ENCODE results near the gene GTF3C1. TPM values are rescaled to one million over a fixed set of nuclear protein-coding genes. Genes with fewer than 3 reads are reported as not detected.
A peak's percentile ranks its signal among the peaks of the same experiment; 100 is the strongest.
"Not testable (repeated sequence)": the region's sequence is repeated elsewhere in the genome, so short reads cannot be mapped to it uniquely, and the experiment has no call there.

GTF3C1 gene
- total and polyA plus RNA-seq, 10 donors, result 28.8 to 68.6 (median 57.1) TPM

DNA sequence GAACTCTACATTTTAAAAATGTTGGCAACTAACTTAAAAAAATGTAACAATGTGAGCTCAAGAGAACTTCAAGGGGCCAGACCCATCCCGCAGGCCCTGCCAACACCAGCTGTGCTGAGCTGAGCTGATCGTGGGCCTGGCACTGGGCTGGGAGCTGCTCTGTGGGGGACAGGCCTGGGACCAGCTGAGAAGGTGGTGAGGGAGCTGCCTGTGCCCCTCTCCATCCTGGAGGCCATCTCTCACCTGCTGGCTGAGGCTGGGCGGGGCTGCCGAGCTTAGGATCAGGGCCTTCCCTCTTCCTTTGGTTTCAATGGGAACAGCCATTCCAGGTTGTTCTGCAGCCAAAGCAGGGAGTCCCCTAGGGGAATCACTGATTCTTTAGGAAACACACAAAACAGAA is 89.5 kb downstream of the GTF3C1 start:
- TF ChIP-seq POLR2A (IDR thresholded peaks at IDR 0.05), result no peak
- no peak for TF ChIP-seq POLR2AphosphoS5 (IDR thresholded peaks at IDR 0.05)
- TF ChIP-seq, protein P1, sequence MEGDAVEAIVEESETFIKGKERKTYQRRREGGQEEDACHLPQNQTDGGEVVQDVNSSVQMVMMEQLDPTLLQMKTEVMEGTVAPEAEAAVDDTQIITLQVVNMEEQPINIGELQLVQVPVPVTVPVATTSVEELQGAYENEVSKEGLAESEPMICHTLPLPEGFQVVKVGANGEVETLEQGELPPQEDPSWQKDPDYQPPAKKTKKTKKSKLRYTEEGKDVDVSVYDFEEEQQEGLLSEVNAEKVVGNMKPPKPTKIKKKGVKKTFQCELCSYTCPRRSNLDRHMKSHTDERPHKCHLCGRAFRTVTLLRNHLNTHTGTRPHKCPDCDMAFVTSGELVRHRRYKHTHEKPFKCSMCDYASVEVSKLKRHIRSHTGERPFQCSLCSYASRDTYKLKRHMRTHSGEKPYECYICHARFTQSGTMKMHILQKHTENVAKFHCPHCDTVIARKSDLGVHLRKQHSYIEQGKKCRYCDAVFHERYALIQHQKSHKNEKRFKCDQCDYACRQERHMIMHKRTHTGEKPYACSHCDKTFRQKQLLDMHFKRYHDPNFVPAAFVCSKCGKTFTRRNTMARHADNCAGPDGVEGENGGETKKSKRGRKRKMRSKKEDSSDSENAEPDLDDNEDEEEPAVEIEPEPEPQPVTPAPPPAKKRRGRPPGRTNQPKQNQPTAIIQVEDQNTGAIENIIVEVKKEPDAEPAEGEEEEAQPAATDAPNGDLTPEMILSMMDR (IDR thresholded peaks at IDR 0.05 in 8 of 11, conservative IDR thresholded peaks at IDR 0.05 in 3 of 11), result no peak
- H3K9me3 ChIP-seq, result no peaks in the 10 kb centered on the region
- WGBS, 5 donors, result 79 to 88% (median 85%) methylated on average over 4 of the region's 4 CpGs
- no peak overlapping the region for H3K4me3 ChIP-seq
- peaks cover 7 to 65% (median 35%) of the 10 kb centered on the region in 6 donors for H3K4me1 ChIP-seq
- peak; percentile 70 for DNase-seq
- no peaks in the 10 kb centered on the region for H3K27me3 ChIP-seq (replicated peaks in 1 of 7)
- H3K27ac ChIP-seq, result peak overlapping the region in 1 of 8 donors; percentile 42
- peaks cover 0 to 64% (median 53%) of the 10 kb centered on the region in 6 donors for H3K36me3 ChIP-seq
- intact Hi-C loops (cut with DNase I; ENCODE audit: low total_unique reads), result no loop called here

DNA sequence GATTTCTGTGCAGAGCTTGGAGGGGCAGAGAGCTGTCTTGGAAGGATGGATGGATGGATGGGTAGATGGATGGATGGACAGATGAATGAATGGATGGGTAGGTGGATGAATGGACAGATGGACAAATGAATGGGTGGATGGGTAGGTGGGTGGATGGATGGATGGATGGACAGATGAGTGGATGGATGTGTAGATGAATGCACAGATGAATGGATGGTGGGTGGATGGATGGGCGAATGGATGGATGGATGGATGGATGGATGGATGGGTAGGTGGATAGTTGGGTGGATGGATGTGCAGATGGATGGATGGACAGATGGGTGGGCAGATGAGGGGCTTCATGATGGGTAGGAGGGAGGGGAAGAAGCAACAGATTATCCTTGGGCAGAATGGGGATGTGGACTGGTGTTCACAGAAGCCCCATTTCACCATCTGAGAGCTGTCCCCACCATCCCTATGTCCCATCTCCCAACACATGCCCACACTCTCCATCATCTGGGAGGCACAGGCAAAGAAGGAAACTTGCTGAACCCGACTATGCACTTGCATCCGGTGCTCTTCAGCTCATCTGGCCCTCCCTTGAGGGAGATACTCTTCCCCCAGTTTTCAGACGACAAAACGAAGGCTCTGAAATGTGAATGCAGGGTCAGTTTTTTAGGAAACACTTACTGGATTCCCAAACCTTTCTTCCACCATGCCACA is 90.6 kb downstream of the GTF3C1 start:
- H3K27me3 ChIP-seq (replicated peaks in 1 of 7), result no peaks in the 10 kb centered on the region
- intact Hi-C loops (cut with DNase I; ENCODE audit: low total_unique reads), result loop anchor here (5.0 to 10.0 kb wide), 3 partner anchors 84 to 302 kb away; no protein-coding TSS in a partner anchor
- WGBS, 5 donors, result 88 to 97% (median 92%) methylated on average over 5 of the region's 5 CpGs
- H3K4me3 ChIP-seq, result no peak overlapping the region
- H3K27ac ChIP-seq, result no peak overlapping the region
- peaks cover 0 to 54% (median 42%) of the 10 kb centered on the region in 6 donors for H3K36me3 ChIP-seq
- no peaks in the 10 kb centered on the region for H3K9me3 ChIP-seq
- TF ChIP-seq POLR2AphosphoS5 (IDR thresholded peaks at IDR 0.05) (no peak), POLR2A (IDR thresholded peaks at IDR 0.05) (no peak)
- TF ChIP-seq, protein P1 (IDR thresholded peaks at IDR 0.05 in 8 of 11, conservative IDR thresholded peaks at IDR 0.05 in 3 of 11), result no peak
- peaks cover 7 to 60% (median 36%) of the 10 kb centered on the region in 6 donors for H3K4me1 ChIP-seq
- DNase-seq, result no peak

DNA sequence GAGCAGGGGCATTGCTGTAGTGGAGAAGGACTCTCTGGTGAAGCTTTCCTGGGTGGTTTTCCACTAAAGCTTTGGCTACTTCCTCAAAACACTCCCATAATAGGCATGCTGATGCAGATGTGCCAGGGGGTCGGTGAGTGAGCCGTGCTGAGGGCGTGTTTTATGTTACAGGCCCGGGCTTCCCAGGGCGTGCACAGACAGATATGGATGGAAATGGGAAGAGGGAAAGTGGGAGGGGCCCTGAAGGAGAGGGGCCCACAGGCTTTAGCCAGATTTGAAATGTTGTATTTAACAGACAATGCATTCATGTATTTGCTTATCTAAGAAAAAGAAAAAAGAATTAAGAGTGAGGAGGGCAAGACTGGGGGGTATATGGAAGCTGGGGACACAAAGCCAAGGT is 91.5 kb downstream of the GTF3C1 start:
- Histone ChIP-seq H3K36me3 (peaks cover 0 to 45% (median 34%) of the 10 kb centered on the region in 6 donors), H3K27me3 (replicated peaks in 1 of 7) (no peaks in the 10 kb centered on the region), H3K9me3 (peaks cover 0 to 5% (median 0%) of the 10 kb centered on the region in 8 donors), H3K27ac (no peak overlapping the region), H3K4me3 (no peak overlapping the region), H3K4me1 (peaks cover 7 to 57% (median 36%) of the 10 kb centered on the region in 6 donors)
- TF ChIP-seq POLR2A (IDR thresholded peaks at IDR 0.05) (no peak), POLR2AphosphoS5 (IDR thresholded peaks at IDR 0.05) (no peak)
- TF ChIP-seq, protein P1 (IDR thresholded peaks at IDR 0.05 in 8 of 11, conservative IDR thresholded peaks at IDR 0.05 in 3 of 11), result no peak
- WGBS, 5 donors, result 63 to 76% (median 72%) methylated on average over 5 of the region's 5 CpGs
- peak; percentile 52 for DNase-seq
- intact Hi-C loops (cut with DNase I; ENCODE audit: low total_unique reads), result loop anchor here (5.0 to 10.0 kb wide), 3 partner anchors 83 to 301 kb away; no protein-coding TSS in a partner anchor

DNA sequence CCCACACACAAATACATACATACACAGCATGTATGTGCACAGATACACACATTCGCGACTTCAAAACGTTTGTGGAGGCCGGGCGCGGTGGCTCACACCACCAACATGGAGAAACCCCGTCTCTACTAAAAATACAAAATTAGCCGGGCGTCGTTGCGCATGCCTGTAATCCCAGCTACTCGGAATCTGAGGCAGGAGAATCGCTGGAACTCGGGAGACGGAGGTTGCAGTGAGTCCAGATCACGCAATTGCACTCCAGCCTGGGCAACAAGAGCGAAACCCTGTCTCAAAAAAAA is 92.2 kb downstream of the GTF3C1 start:
- intact Hi-C loops (cut with DNase I; ENCODE audit: low total_unique reads), result loop anchor here (5.0 to 10.0 kb wide), 3 partner anchors 83 to 300 kb away; no protein-coding TSS in a partner anchor

More for the DNA sequence above, 92.2 kb downstream of the GTF3C1 start:
- Histone ChIP-seq H3K4me1 (peaks cover 7 to 50% (median 29%) of the 10 kb centered on the region in 6 donors), H3K36me3 (peaks cover 0 to 38% (median 27%) of the 10 kb centered on the region in 6 donors)
- H3K27ac ChIP-seq; H3K27me3 ChIP-seq (replicated peaks in 1 of 7); H3K4me3 ChIP-seq; H3K9me3 ChIP-seq: not testable (repeated sequence)
- peak; percentile 52 for DNase-seq
- WGBS, 5 donors, result 88 to 95% (median 92%) methylated on average over 17 of the region's 17 CpGs
